Suprapubic skin (tissue), 4 donors: ENCODE measurements around the gene SYNDIG1. TPM values are rescaled to one million over a fixed set of nuclear protein-coding genes. Genes with fewer than 3 reads are reported as not detected.

Experiments used
- DNase-seq, 2 donors: peaks; one replicate each; pipeline ENCODE4 v3.0.0-alpha.2; 2019; ENCODE audit warnings: low spot score in 2 of 2
- H3K27ac ChIP-seq: fragments of 200-600 bp; sonication (generic); one replicate; pipeline ENCODE4 v1.5.1; 2019
- H3K27me3 ChIP-seq: fragments of 200-600 bp; sonication (generic); one replicate; pipeline ENCODE4 v1.5.1; 2019
- H3K36me3 ChIP-seq: fragments of 200-600 bp; sonication (generic); one replicate; pipeline ENCODE4 v1.5.1; 2019
- H3K4me1 ChIP-seq: fragments of 200-600 bp; sonication (generic); one replicate; pipeline ENCODE4 v1.5.1; 2019
- H3K4me3 ChIP-seq: fragments of 200-600 bp; sonication (generic); one replicate; pipeline ENCODE4 v1.5.1; 2019; ENCODE audit warnings: mild to moderate bottlenecking
- H3K9me3 ChIP-seq: fragments of 200-600 bp; sonication (generic); one replicate; pipeline ENCODE4 v1.5.1; 2019
- CTCF ChIP-seq, 2 donors: fragments of 200-600 bp in 1 of 2; fragments of 450-650 bp in 1 of 2; sonication (generic) in 1 of 2; IDR thresholded peaks; one replicate each; pipeline ENCODE4 v1.5.1; 2016 to 2019; ENCODE audit warnings: antibody characterized with exemption in 2 of 2, mild to moderate bottlenecking in 1 of 2, moderate library complexity in 1 of 2
- EP300 ChIP-seq: sonication (generic); formaldehyde crosslinking; IDR thresholded peaks from one replicate; pipeline ENCODE4 v1.6.1; 2017; ENCODE audit warnings: antibody characterized with exemption
- POLR2A ChIP-seq, 2 donors: fragments of 450-650 bp; IDR thresholded peaks; one replicate each; pipeline ENCODE4 v1.6.1; 2017; ENCODE audit warnings: antibody characterized with exemption in 2 of 2, mild to moderate bottlenecking in 2 of 2, moderate library complexity in 2 of 2
- POLR2AphosphoS5 ChIP-seq, 3 donors: sonication (generic); formaldehyde crosslinking; IDR thresholded peaks; one replicate each; pipeline ENCODE4 v1.6.1; 2017; ENCODE audit warnings: antibody characterized with exemption in 3 of 3
- WGBS: methylation state at CpG from one replicate; pipeline ENCODE4 v1.1.5; 2018; 5-methylcytosine and 5-hydroxymethylcytosine counted together
- total RNA-seq, 4 donors: library from RNA; depleted of rRNA; stranded (reverse); fragments of >200 nt; gene quantifications; one replicate each; pipeline ENCODE4 v1.1.0, GENCODE V29; 2016

SYNDIG1 gene
- total RNA-seq, 4 donors from 2014 or later: not detected

- Histone ChIP-seq H3K4me1 (no peaks in the 10 kb centered on the region), H3K4me3 (no peak overlapping the region), H3K27me3 (no peaks in the 10 kb centered on the region), H3K9me3 (peaks cover 6% of the 10 kb centered on the region), H3K27ac (no peak overlapping the region), H3K36me3 (no peaks in the 10 kb centered on the region)
- TF ChIP-seq POLR2AphosphoS5 (IDR thresholded peaks at IDR 0.05): no peak
- no peak for TF ChIP-seq EP300
- TF ChIP-seq CTCF (IDR thresholded peaks at IDR 0.05): no peak
- no peak for TF ChIP-seq POLR2A (IDR thresholded peaks at IDR 0.05)
- DNase-seq: no peak
- WGBS: 57% methylated on average over 3 of the region's 3 CpGs
These were observed 130.6 kb downstream of the SYNDIG1 start for GRCh38 chr20:24600012-24600411.

- H3K4me3 ChIP-seq: no peak overlapping the region
- H3K27me3 ChIP-seq: no peaks in the 10 kb centered on the region
- 88% methylated on average over 8 of the region's 8 CpGs for WGBS
- H3K27ac ChIP-seq: no peak overlapping the region
- TF ChIP-seq EP300 (no peak), CTCF (IDR thresholded peaks at IDR 0.05) (no peak), POLR2A (IDR thresholded peaks at IDR 0.05) (no peak), POLR2AphosphoS5 (IDR thresholded peaks at IDR 0.05) (no peak)
- no peaks in the 10 kb centered on the region for H3K4me1 ChIP-seq
- H3K9me3 ChIP-seq: peaks cover 6% of the 10 kb centered on the region
- no peaks in the 10 kb centered on the region for H3K36me3 ChIP-seq
- DNase-seq: no peak
These were observed 134.0 kb downstream of the SYNDIG1 start for GRCh38 chr20:24603454-24603853.

- TF ChIP-seq POLR2A (IDR thresholded peaks at IDR 0.05) (no peak), POLR2AphosphoS5 (IDR thresholded peaks at IDR 0.05) (no peak), CTCF (IDR thresholded peaks at IDR 0.05) (no peak), EP300 (no peak)
- H3K4me1 ChIP-seq: no peaks in the 10 kb centered on the region
- no peak overlapping the region for H3K4me3 ChIP-seq
- peaks cover 6% of the 10 kb centered on the region for H3K9me3 ChIP-seq
- H3K27ac ChIP-seq: no peak overlapping the region
- 91% methylated on average over 4 of the region's 4 CpGs for WGBS
- no peaks in the 10 kb centered on the region for H3K27me3 ChIP-seq
- no peak for DNase-seq
- no peaks in the 10 kb centered on the region for H3K36me3 ChIP-seq
These were observed 135.7 kb downstream of the SYNDIG1 start for GRCh38 chr20:24604966-24605665.

GRCh38 chr20:24605937-24606455 is 136.6 kb downstream of the SYNDIG1 start:
- no peaks in the 10 kb centered on the region for H3K4me1 ChIP-seq
- H3K36me3 ChIP-seq: no peaks in the 10 kb centered on the region
- H3K4me3 ChIP-seq: no peak overlapping the region
- H3K27me3 ChIP-seq: no peaks in the 10 kb centered on the region
- WGBS: 94% methylated on average over 4 of the region's 4 CpGs
- DNase-seq: no peak
- H3K9me3 ChIP-seq: peaks cover 6% of the 10 kb centered on the region
- TF ChIP-seq POLR2A (IDR thresholded peaks at IDR 0.05): no peak
- no peak for TF ChIP-seq CTCF (IDR thresholded peaks at IDR 0.05)
- no peak for TF ChIP-seq EP300
- TF ChIP-seq POLR2AphosphoS5 (IDR thresholded peaks at IDR 0.05): no peak
- no peak overlapping the region for H3K27ac ChIP-seq

GRCh38 chr20:24607402-24607801 is 138.0 kb downstream of the SYNDIG1 start:
- WGBS: 90% methylated on average over 12 of the region's 12 CpGs

More at GRCh38 chr20:24607402-24607801, 138.0 kb downstream of the SYNDIG1 start:
- Histone ChIP-seq H3K4me3 (no peak overlapping the region), H3K4me1 (no peaks in the 10 kb centered on the region), H3K27ac (no peak overlapping the region), H3K36me3 (no peaks in the 10 kb centered on the region), H3K27me3 (no peaks in the 10 kb centered on the region), H3K9me3 (no peaks in the 10 kb centered on the region)
- DNase-seq: no peak
- TF ChIP-seq POLR2AphosphoS5 (IDR thresholded peaks at IDR 0.05) (no peak), CTCF (IDR thresholded peaks at IDR 0.05) (no peak), POLR2A (IDR thresholded peaks at IDR 0.05) (no peak), EP300 (no peak)
